Sigmoid colon (tissue), 7 donors: ENCODE measurements around the gene RAB3D. TPM values are rescaled to one million over a fixed set of nuclear protein-coding genes. Genes with fewer than 3 reads are reported as not detected.

Source experiments
- DNase-seq: peaks from one replicate; pipeline ENCODE4 v3.0.0-alpha.2; 2019
- H3K27ac ChIP-seq, 4 donors: fragments of 200-600 bp; sonication (generic); one replicate each; pipeline ENCODE4 v1.5.1; 2016 to 2019; ENCODE audit warnings: mild to moderate bottlenecking in 1 of 4
- H3K27me3 ChIP-seq, 3 donors: fragments of 200-600 bp; sonication (generic); one replicate each; pipeline ENCODE4 v1.5.1; 2019; ENCODE audit warnings: mild to moderate bottlenecking in 1 of 3
- H3K36me3 ChIP-seq, 4 donors: fragments of 200-600 bp; sonication (generic); one replicate each; pipeline ENCODE4 v1.5.1; 2016 to 2019
- H3K4me1 ChIP-seq, 4 donors: fragments of 200-600 bp; sonication (generic); one replicate each; pipeline ENCODE4 v1.5.1; 2017 to 2019
- H3K4me3 ChIP-seq, 4 donors: fragments of 200-600 bp; sonication (generic); one replicate each; pipeline ENCODE4 v1.5.1; 2017 to 2019; ENCODE audit warnings: mild to moderate bottlenecking in 2 of 4, moderate library complexity in 1 of 4
- H3K9me3 ChIP-seq, 4 donors: fragments of 200-600 bp in 3 of 4; sonication (generic) in 3 of 4; one replicate each; pipeline versions ENCODE4 v1.5.1 to v1.6.1; 2013 to 2019
- CTCF ChIP-seq, 4 experiments: fragments of 450-650 bp in 3 of 4; fragments of 200-600 bp in 1 of 4; IDR thresholded peaks; one replicate each; pipeline ENCODE4 v1.5.1; 2016 to 2019; ENCODE audit warnings: antibody characterized with exemption in 4 of 4, mild to moderate bottlenecking in 3 of 4, moderate library complexity in 2 of 4
- EP300 ChIP-seq, 4 donors: sonication (generic); formaldehyde crosslinking; IDR thresholded peaks; one replicate each; pipeline ENCODE4 v1.6.1; 2017; ENCODE audit warnings: antibody characterized with exemption in 4 of 4
- POLR2A ChIP-seq, 2 donors: fragments of 450-650 bp; IDR thresholded peaks; one replicate each; pipeline ENCODE4 v1.6.1; 2016; ENCODE audit warnings: antibody characterized with exemption in 2 of 2, mild to moderate bottlenecking in 2 of 2, moderate library complexity in 2 of 2
- POLR2AphosphoS5 ChIP-seq, 4 donors: sonication (generic); formaldehyde crosslinking; IDR thresholded peaks; one replicate each; pipeline ENCODE4 v1.6.1; 2017; ENCODE audit warnings: antibody characterized with exemption in 4 of 4
- WGBS, 2 donors: extraction: QIAGEN DNeasy Blood & Tissue Kit; methylation state at CpG; one replicate each; pipeline ENCODE4 v1.1.7; 2013; 5-methylcytosine and 5-hydroxymethylcytosine counted together
- intact Hi-C: fragments of 100-400 bp; cut with DNase I; formaldehyde crosslinking; loops from one replicate; pipeline ENCODE4 v1.15.1; 2023
- polyA plus RNA-seq, 3 donors: library from polyadenylated mRNA; stranded (reverse); fragments of 200-250 nt; gene quantifications; one replicate each; pipeline ENCODE4 v1.2.3, GENCODE V29; 2013
- total RNA-seq, 4 donors: library from RNA; depleted of rRNA; stranded (reverse); fragments of >200 nt; gene quantifications; one replicate each; pipeline ENCODE4 v1.1.0, GENCODE V29; 2016
- donor health status: healthy with polysubstance abuse.
- donor health status: Bipolar disorder and iron deficiency.
- donor health status: healthy.

The RAB3D gene
- total and polyA plus RNA-seq, 7 donors = 6.6 to 27.7 (median 16.0) TPM

- no peak for TF ChIP-seq POLR2A (IDR thresholded peaks at IDR 0.05)
- TF ChIP-seq CTCF (IDR thresholded peaks at IDR 0.05) = no peak
- 95% methylated on average over 5 of the region's 5 CpGs for WGBS, 2 donors
- Histone ChIP-seq H3K4me1 (peaks cover 0 to 2% (median 0%) of the 10 kb centered on the region in 4 donors), H3K36me3 (peaks cover 0 to 97% (median 36%) of the 10 kb centered on the region in 4 donors), H3K9me3 (no peaks in the 10 kb centered on the region), H3K27me3 (no peaks in the 10 kb centered on the region), H3K4me3 (no peak overlapping the region), H3K27ac (no peak overlapping the region)
- DNase-seq = no peak
- intact Hi-C loops = no loop called here
Measured at GRCh38 chr19:11332822-11333221, 6.6 kb downstream of the RAB3D start.

- WGBS, 2 donors = 75 to 87% methylated on average over 4 of the region's 4 CpGs
- TF ChIP-seq CTCF (IDR thresholded peaks at IDR 0.05) (no peak), POLR2AphosphoS5 (IDR thresholded peaks at IDR 0.05) (no peak), EP300 (IDR thresholded peaks at IDR 0.05) (no peak), POLR2A (IDR thresholded peaks at IDR 0.05) (no peak)
- Histone ChIP-seq H3K27me3 (no peaks in the 10 kb centered on the region), H3K27ac (no peak overlapping the region), H3K4me3 (no peak overlapping the region), H3K36me3 (peaks cover 0 to 99% (median 43%) of the 10 kb centered on the region in 4 donors), H3K4me1 (no peaks in the 10 kb centered on the region), H3K9me3 (no peaks in the 10 kb centered on the region)
- DNase-seq = no peak
- intact Hi-C loops = no loop called here
Measured at GRCh38 chr19:11331502-11331901, 8.0 kb downstream of the RAB3D start.

DNA sequence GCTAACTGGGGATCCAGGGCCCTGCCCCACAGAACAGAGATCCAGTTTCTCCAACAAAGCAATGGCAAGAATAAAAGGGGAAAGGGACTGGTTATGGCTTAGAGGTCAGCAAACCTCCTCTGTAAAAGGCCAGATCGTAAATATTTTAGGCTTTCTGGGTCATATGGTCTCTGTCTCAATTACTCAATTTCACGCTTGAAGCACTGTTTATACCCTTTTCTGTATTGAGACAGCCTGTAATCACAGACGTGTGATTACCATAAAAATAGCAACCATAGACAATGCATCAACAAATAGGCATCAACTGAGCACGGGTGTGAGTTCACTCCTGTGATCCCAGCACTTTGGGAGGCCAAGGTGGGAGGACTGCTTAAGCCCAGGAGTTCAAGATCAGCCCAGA is 9.3 kb downstream of the RAB3D start:
- H3K36me3 ChIP-seq = peaks cover 0 to 93% (median 34%) of the 10 kb centered on the region in 4 donors
- H3K27ac ChIP-seq = no peak overlapping the region
- peaks cover 0 to under 1% (median under 1%) of the 10 kb centered on the region in 4 donors for H3K4me1 ChIP-seq
- H3K4me3 ChIP-seq = no peak overlapping the region
- no peaks in the 10 kb centered on the region for H3K9me3 ChIP-seq
- H3K27me3 ChIP-seq = no peaks in the 10 kb centered on the region
- no peak for DNase-seq
- intact Hi-C loops = no loop called here
- TF ChIP-seq CTCF (IDR thresholded peaks at IDR 0.05) = no peak
- TF ChIP-seq POLR2AphosphoS5 (IDR thresholded peaks at IDR 0.05) = no peak
- TF ChIP-seq POLR2A (IDR thresholded peaks at IDR 0.05) = no peak
- TF ChIP-seq EP300 (IDR thresholded peaks at IDR 0.05) = no peak
- 79 to 81% methylated on average over 4 of the region's 4 CpGs for WGBS, 2 donors

- DNase-seq = no peak
- TF ChIP-seq CTCF (IDR thresholded peaks at IDR 0.05) (no peak), POLR2A (IDR thresholded peaks at IDR 0.05) (no peak), POLR2AphosphoS5 (IDR thresholded peaks at IDR 0.05) (no peak), EP300 (IDR thresholded peaks at IDR 0.05) (no peak)
- H3K36me3 ChIP-seq = peaks cover 0 to 52% (median 14%) of the 10 kb centered on the region in 4 donors
- peaks cover 0 to 24% (median 18%) of the 10 kb centered on the region in 4 donors for H3K4me1 ChIP-seq
- H3K27ac ChIP-seq = peak overlapping the region in 1 of 4 donors; percentile 87
- no peaks in the 10 kb centered on the region for H3K9me3 ChIP-seq
- H3K4me3 ChIP-seq = no peak overlapping the region
- no peaks in the 10 kb centered on the region for H3K27me3 ChIP-seq
- WGBS, 2 donors = 89 to 91% methylated on average over 7 of the region's 7 CpGs
- intact Hi-C loops = loop anchor here (2.0 kb wide), 1 partner anchor 13 kb away; the partner anchor contains the start of gene RAB3D
Measured at GRCh38 chr19:11325544-11325943, 13.9 kb downstream of the RAB3D start.
